Neutrophil (primary cell): Measurements from ENCODE around the gene NR2F1-AS1.

Experiments
- H3K27ac ChIP-seq: fragments of 200-600 bp; sonication (generic); 2 replicates; pipeline ENCODE4 v1.5.1; 2016; ENCODE audit warnings: mild to moderate bottlenecking, moderate library complexity
- H3K27me3 ChIP-seq: fragments of 200-600 bp; sonication (generic); 2 replicates; pipeline ENCODE4 v1.6.0; 2016; ENCODE audit warnings: mild to moderate bottlenecking
- H3K36me3 ChIP-seq: fragments of 200-600 bp; sonication (generic); 2 replicates; pipeline ENCODE4 v1.5.1; 2017
- H3K4me1 ChIP-seq, 2 experiments: fragments of 200-600 bp in 1 of 2; sonication (generic) in 1 of 2; 1 replicate in 1 of 2; 2 replicates in 1 of 2; pipeline versions ENCODE4 v1.5.1 to v1.6.1; 2013 to 2016; ENCODE audit warnings: low read depth in 1 of 2, low read length in 1 of 2, mild to moderate bottlenecking in 1 of 2, moderate library complexity in 1 of 2; ENCODE audit not compliant: control insufficient read depth in 1 of 2, insufficient read depth in 1 of 2
- H3K4me3 ChIP-seq, 2 experiments: fragments of 200-600 bp in 1 of 2; sonication (generic) in 1 of 2; 1 replicate in 1 of 2; 2 replicates in 1 of 2; pipeline ENCODE4 v1.5.1; 2013 to 2016; ENCODE audit warnings: low read depth in 1 of 2, low read length in 1 of 2, mild to moderate bottlenecking in 1 of 2, moderate library complexity in 1 of 2
- H3K9me3 ChIP-seq: fragments of 200-600 bp; sonication (generic); 2 replicates; pipeline ENCODE4 v1.5.1; 2016
- CTCF ChIP-seq: fragments of 200-600 bp; sonication (generic); IDR thresholded peaks from 2 replicates; pipeline ENCODE4 v1.5.1; 2016; ENCODE audit warnings: antibody characterized with exemption

The NR2F1-AS1 gene

GRCh38 chr5:93589829-93590215, 8.8 kb upstream of the NR2F1-AS1 start:
- Histone ChIP-seq H3K27me3 (peaks cover 100% of the 10 kb centered on the region), H3K4me1 (peaks cover 0 to 14% of the 10 kb centered on the region in 2 experiments), H3K27ac (no peak overlapping the region), H3K36me3 (no peaks in the 10 kb centered on the region), H3K4me3 (no peak overlapping the region), H3K9me3 (no peaks in the 10 kb centered on the region)
- no peak for TF ChIP-seq CTCF

GRCh38 chr5:93589152-93589828, 8.3 kb upstream of the NR2F1-AS1 start:
- H3K36me3 ChIP-seq: no peaks in the 10 kb centered on the region
- peaks cover 100% of the 10 kb centered on the region for H3K27me3 ChIP-seq
- peaks cover 0 to 14% of the 10 kb centered on the region in 2 experiments for H3K4me1 ChIP-seq
- no peak overlapping the region for H3K27ac ChIP-seq
- no peak for TF ChIP-seq CTCF
- no peaks in the 10 kb centered on the region for H3K9me3 ChIP-seq
- no peak overlapping the region for H3K4me3 ChIP-seq

GRCh38 chr5:93588352-93589151, 7.5 kb upstream of the NR2F1-AS1 start:
- TF ChIP-seq CTCF: no peak
- Histone ChIP-seq H3K4me3 (no peak overlapping the region), H3K36me3 (no peaks in the 10 kb centered on the region), H3K9me3 (no peaks in the 10 kb centered on the region), H3K27ac (no peak overlapping the region), H3K4me1 (peaks cover 4 to 18% of the 10 kb centered on the region in 2 experiments), H3K27me3 (peaks cover 100% of the 10 kb centered on the region)

- no peak for TF ChIP-seq CTCF
- H3K27me3 ChIP-seq: peaks cover 100% of the 10 kb centered on the region
- H3K27ac ChIP-seq: no peak overlapping the region
- H3K36me3 ChIP-seq: no peaks in the 10 kb centered on the region
- peaks cover 11 to 24% of the 10 kb centered on the region in 2 experiments for H3K4me1 ChIP-seq
- no peak overlapping the region for H3K4me3 ChIP-seq
- H3K9me3 ChIP-seq: no peaks in the 10 kb centered on the region
These were observed 6.8 kb upstream of the NR2F1-AS1 start for GRCh38 chr5:93587597-93588351.

- no peaks in the 10 kb centered on the region for H3K36me3 ChIP-seq
- H3K4me3 ChIP-seq: no peak overlapping the region
- H3K9me3 ChIP-seq: no peaks in the 10 kb centered on the region
- H3K27me3 ChIP-seq: peaks cover 100% of the 10 kb centered on the region
- H3K4me1 ChIP-seq: peaks cover 12 to 28% of the 10 kb centered on the region in 2 experiments
- H3K27ac ChIP-seq: no peak overlapping the region
- no peak for TF ChIP-seq CTCF
These were observed 5.9 kb upstream of the NR2F1-AS1 start for GRCh38 chr5:93586736-93587596.
